Astrocyte (in vitro differentiated cells and primary cell): ENCODE data around the gene AVEN. TPM values are rescaled to one million over a fixed set of nuclear protein-coding genes. Genes with fewer than 3 reads are reported as not detected.

Source experiments
- DNase-seq: peaks from one replicate; pipeline ENCODE4 v3.0.0-alpha.2; 2010; ENCODE audit warnings: low read depth
- FAIRE-seq: peaks from 2 replicates; lab custom pipeline; 2011; peaks lifted over from hg19 to GRCh38; lab: Jason Lieb, UNC
- H2AFZ ChIP-seq: 2 replicates; pipeline ENCODE4 v1.6.0; 2012; ENCODE audit warnings: low read depth, low read length, inconsistent platforms
- H3K27ac ChIP-seq: 2 replicates; pipeline ENCODE4 v1.5.1; 2011; ENCODE audit warnings: low read depth, low read length, inconsistent platforms
- H3K27me3 ChIP-seq: 2 replicates; pipeline ENCODE4 v1.6.0; 2011; ENCODE audit warnings: low read length, inconsistent platforms; ENCODE audit not compliant: insufficient read depth
- H3K36me3 ChIP-seq: 2 replicates; pipeline ENCODE4 v1.5.1; 2011; ENCODE audit warnings: low read length, inconsistent platforms; ENCODE audit not compliant: insufficient read depth
- H3K4me1 ChIP-seq: 2 replicates; pipeline ENCODE4 v1.5.1; 2011; ENCODE audit warnings: low read length, inconsistent platforms; ENCODE audit not compliant: insufficient read depth
- H3K4me2 ChIP-seq: 2 replicates; pipeline ENCODE4 v1.6.0; 2012; ENCODE audit warnings: low read length, inconsistent platforms
- H3K4me3 ChIP-seq: 2 replicates; pipeline ENCODE4 v1.5.1; 2011; ENCODE audit warnings: low read depth, mild to moderate bottlenecking, low read length, inconsistent platforms; ENCODE audit not compliant: insufficient read depth
- H3K79me2 ChIP-seq: 2 replicates; pipeline ENCODE4 v1.6.0; 2012; ENCODE audit warnings: mild to moderate bottlenecking, low read length, inconsistent platforms; ENCODE audit not compliant: insufficient read depth
- H3K9ac ChIP-seq: 2 replicates; pipeline ENCODE4 v1.6.0; 2012; ENCODE audit warnings: mild to moderate bottlenecking, low read length, inconsistent platforms
- H3K9me3 ChIP-seq: 2 replicates; pipeline ENCODE4 v1.5.1; 2012; ENCODE audit warnings: low read depth, mild to moderate bottlenecking, low read length, inconsistent platforms; ENCODE audit not compliant: insufficient read depth
- H4K20me1 ChIP-seq: 2 replicates; pipeline ENCODE4 v1.6.0; 2012; ENCODE audit warnings: low read length, inconsistent platforms; ENCODE audit not compliant: insufficient read depth
- H3K27ac Mint-ChIP-seq: one replicate; pipeline ENCODE4 v1.8.0; 2021; ENCODE audit warnings: mild to moderate bottlenecking, mixed read lengths; ENCODE audit not compliant: unreplicated experiment
- H3K27me3 Mint-ChIP-seq: one replicate; pipeline ENCODE4 v1.8.0; 2021; ENCODE audit warnings: low read depth, mixed read lengths; ENCODE audit not compliant: unreplicated experiment
- H3K36me3 Mint-ChIP-seq: one replicate; pipeline ENCODE4 v1.8.0; 2021; ENCODE audit warnings: low read depth, mixed read lengths; ENCODE audit not compliant: unreplicated experiment
- H3K4me1 Mint-ChIP-seq: one replicate; pipeline ENCODE4 v1.8.0; 2021; ENCODE audit warnings: low read depth, mixed read lengths; ENCODE audit not compliant: unreplicated experiment
- H3K4me3 Mint-ChIP-seq: one replicate; pipeline ENCODE4 v1.8.0; 2021; ENCODE audit warnings: mild to moderate bottlenecking, moderate library complexity, mixed read lengths; ENCODE audit not compliant: unreplicated experiment
- H3K9me3 Mint-ChIP-seq: one replicate; pipeline ENCODE4 v1.8.0; 2021; ENCODE audit warnings: mild to moderate bottlenecking, mixed read lengths; ENCODE audit not compliant: unreplicated experiment
- EZH2 ChIP-seq: IDR thresholded peaks from 2 replicates; pipeline ENCODE4 v1.6.1; 2012; ENCODE audit warnings: mild to moderate bottlenecking, low read length, inconsistent platforms; ENCODE audit not compliant: insufficient read depth
- total RNA-seq: library from RNA; stranded (reverse); gene quantifications from 2 replicates; pipeline ENCODE4 v1.2.1, GENCODE V29; 2021
- TF ChIP-seq, protein P1 (sequence below): IDR thresholded peaks from 2 replicates; pipeline ENCODE4 v1.5.1; 2011; ENCODE audit warnings: low read depth, mild to moderate bottlenecking, inconsistent platforms, low read length, moderate library complexity; ENCODE audit not compliant: insufficient read depth

AVEN gene
- total RNA-seq, 1 donor from 2014 or later, result 34.1 TPM

DNA sequence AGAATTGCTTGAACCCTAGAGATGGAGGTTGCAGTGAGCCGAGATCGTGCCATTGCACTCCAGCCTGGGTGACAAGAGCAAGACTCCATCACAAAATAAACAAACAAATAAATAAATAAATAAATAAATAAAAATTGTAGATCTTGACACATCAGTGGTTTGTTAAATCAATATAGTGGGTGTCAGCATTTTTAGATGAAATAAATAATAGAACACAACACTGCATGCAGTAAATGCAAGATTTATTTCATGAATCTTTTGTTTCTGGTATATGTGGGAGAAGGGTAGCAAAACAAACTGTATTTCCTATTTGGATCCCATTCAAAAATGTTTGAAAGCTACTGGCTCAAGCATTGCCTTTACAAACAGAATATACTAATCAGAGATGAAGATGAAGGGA lies 106.3 kb downstream of the AVEN start:
- Histone ChIP-seq H3K4me1 (no peaks in the 10 kb centered on the region), H2AFZ (no peak overlapping the region), H3K9ac (no peak overlapping the region), H3K79me2 (peaks cover 14% of the 10 kb centered on the region), H3K27ac (no peak overlapping the region), H3K9me3 (no peaks in the 10 kb centered on the region), H3K4me3 (no peak overlapping the region), H3K4me2 (no peak overlapping the region), H4K20me1 (peaks cover 40% of the 10 kb centered on the region), H3K27me3 (no peaks in the 10 kb centered on the region), H3K36me3 (no peaks in the 10 kb centered on the region)
- H3K36me3 Mint-ChIP-seq, result no peaks in the 10 kb centered on the region
- TF ChIP-seq, protein P1, sequence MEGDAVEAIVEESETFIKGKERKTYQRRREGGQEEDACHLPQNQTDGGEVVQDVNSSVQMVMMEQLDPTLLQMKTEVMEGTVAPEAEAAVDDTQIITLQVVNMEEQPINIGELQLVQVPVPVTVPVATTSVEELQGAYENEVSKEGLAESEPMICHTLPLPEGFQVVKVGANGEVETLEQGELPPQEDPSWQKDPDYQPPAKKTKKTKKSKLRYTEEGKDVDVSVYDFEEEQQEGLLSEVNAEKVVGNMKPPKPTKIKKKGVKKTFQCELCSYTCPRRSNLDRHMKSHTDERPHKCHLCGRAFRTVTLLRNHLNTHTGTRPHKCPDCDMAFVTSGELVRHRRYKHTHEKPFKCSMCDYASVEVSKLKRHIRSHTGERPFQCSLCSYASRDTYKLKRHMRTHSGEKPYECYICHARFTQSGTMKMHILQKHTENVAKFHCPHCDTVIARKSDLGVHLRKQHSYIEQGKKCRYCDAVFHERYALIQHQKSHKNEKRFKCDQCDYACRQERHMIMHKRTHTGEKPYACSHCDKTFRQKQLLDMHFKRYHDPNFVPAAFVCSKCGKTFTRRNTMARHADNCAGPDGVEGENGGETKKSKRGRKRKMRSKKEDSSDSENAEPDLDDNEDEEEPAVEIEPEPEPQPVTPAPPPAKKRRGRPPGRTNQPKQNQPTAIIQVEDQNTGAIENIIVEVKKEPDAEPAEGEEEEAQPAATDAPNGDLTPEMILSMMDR, result no peak
- no peak for TF ChIP-seq EZH2
- H3K27me3 Mint-ChIP-seq, result no peaks in the 10 kb centered on the region
- peaks cover 1% of the 10 kb centered on the region for H3K4me1 Mint-ChIP-seq
- DNase-seq (no peak), FAIRE-seq (no peak)
- no peak overlapping the region for H3K27ac Mint-ChIP-seq
- H3K9me3 Mint-ChIP-seq, result no peaks in the 10 kb centered on the region
- no peak overlapping the region for H3K4me3 Mint-ChIP-seq

DNA sequence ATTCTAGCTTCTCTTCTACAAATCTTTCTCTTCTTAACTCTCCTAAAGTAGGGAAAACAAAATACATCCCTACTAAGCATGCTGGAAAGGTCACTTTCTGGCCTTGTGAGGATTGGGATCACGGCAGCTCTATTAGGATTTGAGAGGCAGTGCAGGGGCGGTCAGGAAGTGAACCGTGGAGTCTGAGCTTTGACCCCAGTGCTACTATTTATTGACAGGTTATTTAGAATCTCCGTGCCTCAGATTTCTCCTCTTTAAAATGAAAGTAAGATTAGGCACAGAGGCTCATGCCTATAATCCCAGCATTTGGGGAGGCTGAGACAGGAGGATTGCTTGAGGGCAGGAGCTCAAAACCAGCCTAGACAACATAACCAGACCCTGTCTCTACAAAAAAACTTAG lies 112.7 kb downstream of the AVEN start:
- H3K4me1 ChIP-seq, result no peaks in the 10 kb centered on the region
- H3K27me3 ChIP-seq, result no peaks in the 10 kb centered on the region
- FAIRE-seq, result no peak
- no peak for DNase-seq
- Mint-ChIP-seq H3K36me3 (no peaks in the 10 kb centered on the region), H3K27me3 (no peaks in the 10 kb centered on the region), H3K27ac (no peak overlapping the region), H3K4me3 (no peak overlapping the region), H3K9me3 (no peaks in the 10 kb centered on the region), H3K4me1 (peaks cover 2% of the 10 kb centered on the region)
- no peak overlapping the region for H2AFZ ChIP-seq
- no peak overlapping the region for H3K4me2 ChIP-seq
- H3K9me3 ChIP-seq, result no peaks in the 10 kb centered on the region
- H3K79me2 ChIP-seq, result peaks cover 15% of the 10 kb centered on the region
- no peak overlapping the region for H3K27ac ChIP-seq
- H3K9ac ChIP-seq, result no peak overlapping the region
- no peak for TF ChIP-seq EZH2
- TF ChIP-seq, protein P1, result no peak
- H3K36me3 ChIP-seq, result no peaks in the 10 kb centered on the region
- H4K20me1 ChIP-seq, result peaks cover 36% of the 10 kb centered on the region
- no peak overlapping the region for H3K4me3 ChIP-seq

DNA sequence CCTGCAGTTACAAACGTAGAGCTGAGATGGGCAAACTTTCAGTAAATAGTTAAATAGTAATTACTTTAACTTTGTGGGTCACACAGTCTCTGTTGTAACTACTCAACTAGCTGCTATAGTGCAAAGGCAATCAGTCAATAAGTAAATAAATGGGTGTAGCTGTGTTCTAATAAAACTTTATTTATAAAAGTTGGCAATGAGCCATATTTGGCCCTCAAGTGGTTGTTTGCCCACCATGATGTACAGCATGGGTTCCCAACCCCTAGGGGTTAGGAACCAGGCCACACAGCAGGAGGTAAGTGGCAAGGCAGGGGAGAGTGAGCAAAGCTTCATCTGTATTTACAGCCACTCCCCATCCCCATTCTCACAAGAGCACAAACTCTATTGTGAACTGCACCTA lies 115.6 kb downstream of the AVEN start:
- H3K4me1 ChIP-seq, result no peaks in the 10 kb centered on the region
- no peak overlapping the region for H3K4me3 ChIP-seq
- H4K20me1 ChIP-seq, result peaks cover 39% of the 10 kb centered on the region
- TF ChIP-seq, protein P1, result no peak
- TF ChIP-seq EZH2, result no peak
- no peak overlapping the region for H2AFZ ChIP-seq
- H3K9me3 ChIP-seq, result no peaks in the 10 kb centered on the region
- no peak overlapping the region for H3K4me2 ChIP-seq
- Mint-ChIP-seq H3K9me3 (no peaks in the 10 kb centered on the region), H3K27ac (no peak overlapping the region), H3K36me3 (no peaks in the 10 kb centered on the region), H3K4me1 (peaks cover 2% of the 10 kb centered on the region), H3K27me3 (no peaks in the 10 kb centered on the region), H3K4me3 (no peak overlapping the region)
- H3K27me3 ChIP-seq, result no peaks in the 10 kb centered on the region
- DNase-seq (no peak), FAIRE-seq (no peak)
- H3K36me3 ChIP-seq, result no peaks in the 10 kb centered on the region
- peaks cover 10% of the 10 kb centered on the region for H3K79me2 ChIP-seq
- no peak overlapping the region for H3K27ac ChIP-seq
- no peak overlapping the region for H3K9ac ChIP-seq
